ENCODE measurements around the gene GRIFIN.
A peak's percentile ranks its signal among the peaks of the same experiment; 100 is the strongest.

The GRIFIN gene

DNA sequence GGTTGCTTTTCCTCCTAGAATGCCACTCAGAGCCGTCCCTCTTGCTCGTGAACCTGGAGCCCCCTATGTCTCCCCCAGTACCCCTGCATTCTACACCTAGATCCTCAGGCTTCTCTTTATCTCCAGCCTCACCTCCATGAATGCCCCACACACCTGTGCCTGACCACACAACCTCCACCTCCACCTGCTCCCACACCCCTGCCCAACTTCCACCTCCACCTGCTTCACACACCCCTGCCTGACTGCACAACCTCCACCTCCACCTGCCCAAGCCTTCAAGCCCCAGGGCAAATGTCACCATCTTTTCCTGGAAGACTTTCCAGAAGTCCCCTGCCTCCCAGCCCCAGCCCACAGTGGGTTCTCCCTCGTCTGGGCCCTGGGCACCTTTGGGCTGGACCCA is 36.5 kb upstream of the GRIFIN start:
- DNase-seq (ENCODE audit: low read depth in 2 of 2) = no peak

DNA sequence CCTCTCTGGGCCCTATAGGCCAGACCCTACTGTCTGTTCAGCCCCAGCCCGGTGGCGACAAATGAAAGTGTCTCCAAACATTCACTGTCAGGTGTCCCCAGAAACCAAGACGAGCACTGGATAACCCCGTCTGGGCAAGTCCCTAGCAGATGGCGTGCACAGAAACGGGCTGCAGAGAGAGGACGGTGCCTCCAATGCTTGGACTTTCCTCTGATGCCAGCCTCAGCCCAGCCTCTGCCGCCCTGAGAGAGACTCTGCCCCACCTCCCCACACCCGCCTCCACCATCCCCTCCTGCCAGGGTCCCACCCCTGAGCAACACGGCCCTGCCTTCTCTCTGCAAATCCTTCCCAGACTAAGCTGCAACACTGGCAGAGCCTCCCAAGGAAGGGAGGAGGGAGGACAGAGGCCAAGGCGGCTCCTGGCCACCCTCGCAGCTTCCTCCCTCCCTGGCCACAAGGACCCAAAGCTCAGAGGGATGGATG is 36.0 kb upstream of the GRIFIN start:
- DNase-seq (ENCODE audit: low read depth in 2 of 2) = no peak

DNA sequence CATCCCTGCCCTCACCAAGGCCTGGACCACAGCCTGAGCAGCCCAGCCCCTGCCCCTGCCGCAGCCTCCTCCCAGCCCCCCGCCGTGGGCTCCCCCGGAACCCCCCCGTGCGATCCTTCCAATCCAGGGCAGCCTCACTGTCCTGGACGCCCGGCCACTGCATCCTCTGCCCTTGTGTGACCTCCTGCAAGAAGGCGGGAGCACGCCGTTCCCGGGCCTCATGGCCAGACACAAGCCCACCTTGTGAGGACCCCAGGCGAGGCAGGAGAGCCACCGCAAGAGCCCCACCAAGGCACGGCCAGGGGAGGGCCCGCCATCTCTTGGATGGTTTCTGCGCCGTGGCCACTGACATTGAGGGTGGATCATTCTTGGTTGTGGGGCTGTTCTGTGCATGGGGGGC is 35.6 kb upstream of the GRIFIN start:
- DNase-seq (ENCODE audit: low read depth in 2 of 2) = no peak

DNA sequence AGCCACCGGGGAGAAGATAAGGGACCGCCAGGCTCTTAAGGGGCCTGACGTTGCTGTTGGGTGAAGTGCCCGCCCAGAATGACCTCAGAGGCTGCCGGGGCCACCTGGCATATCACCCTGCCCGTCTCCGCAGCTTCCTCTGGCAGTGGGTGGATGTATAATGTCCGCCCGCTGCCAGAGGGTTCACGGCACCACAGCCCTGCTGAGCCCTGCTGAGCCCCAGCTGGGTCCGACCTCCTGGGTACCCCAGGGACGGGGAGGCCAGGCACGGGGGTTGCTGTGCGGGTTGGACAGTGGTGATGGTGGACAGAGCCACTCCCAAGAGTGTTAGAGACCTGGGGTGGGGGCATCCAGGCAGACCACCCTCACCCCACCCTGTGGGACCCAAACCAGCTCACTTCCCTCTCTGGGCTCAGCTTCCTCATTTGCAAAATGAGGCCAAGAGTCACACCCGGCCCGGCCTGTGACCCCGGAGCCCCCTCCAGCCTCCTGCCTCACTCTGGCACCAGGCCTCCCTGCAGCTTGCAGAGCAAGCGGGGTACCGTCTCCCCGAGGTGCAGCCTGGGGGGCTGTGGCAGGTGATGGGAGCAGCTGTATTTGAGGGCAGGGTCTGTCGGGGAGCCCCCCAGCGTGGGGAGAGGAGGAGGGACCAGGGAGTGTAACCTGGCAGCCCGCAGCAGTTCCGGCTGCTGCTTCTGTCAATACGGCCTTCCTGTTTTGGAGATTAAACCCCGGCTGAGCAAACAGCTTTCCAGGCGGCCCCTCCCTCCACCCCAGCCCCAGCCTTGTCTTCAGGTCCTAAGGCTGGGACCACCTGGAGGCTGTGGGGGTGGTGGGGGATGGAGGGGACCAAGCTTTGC is 34.9 kb upstream of the GRIFIN start:
- peak in 1 of 2 donors; percentile 50 for DNase-seq (ENCODE audit: low read depth in 2 of 2)

DNA sequence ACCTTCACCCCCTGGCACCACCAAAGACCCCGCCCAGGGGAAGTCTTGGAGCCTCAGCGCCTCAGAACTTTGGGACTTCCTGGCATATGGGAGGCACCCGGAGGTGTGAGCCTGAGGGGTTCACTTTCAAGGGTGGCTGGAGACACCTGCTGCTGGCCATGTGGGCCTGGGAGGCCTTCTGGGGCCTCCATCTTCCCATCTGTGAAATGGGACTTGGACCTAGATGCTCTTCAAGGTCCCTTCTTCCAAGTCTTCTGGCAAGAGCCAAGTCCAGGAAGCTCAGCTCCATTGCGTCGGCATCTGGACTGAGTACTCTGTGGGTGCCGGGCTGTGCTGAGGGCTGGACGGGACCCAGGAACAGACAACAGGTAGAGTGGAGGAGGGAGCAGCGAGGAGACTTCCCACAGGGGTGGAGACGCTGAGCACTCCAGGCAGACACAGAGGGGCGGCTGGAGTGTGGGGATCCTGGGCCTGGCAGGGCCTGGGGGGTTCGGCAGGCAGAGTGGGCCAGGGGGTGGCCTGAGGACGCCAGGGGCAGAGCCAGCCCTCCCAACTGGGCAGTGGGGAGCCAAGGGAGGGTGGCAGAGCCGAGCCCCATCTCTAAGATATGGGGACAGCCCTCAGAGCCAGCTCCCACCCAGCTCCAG is 34.1 kb upstream of the GRIFIN start:
- DNase-seq (ENCODE audit: low read depth in 2 of 2) = no peak

DNA sequence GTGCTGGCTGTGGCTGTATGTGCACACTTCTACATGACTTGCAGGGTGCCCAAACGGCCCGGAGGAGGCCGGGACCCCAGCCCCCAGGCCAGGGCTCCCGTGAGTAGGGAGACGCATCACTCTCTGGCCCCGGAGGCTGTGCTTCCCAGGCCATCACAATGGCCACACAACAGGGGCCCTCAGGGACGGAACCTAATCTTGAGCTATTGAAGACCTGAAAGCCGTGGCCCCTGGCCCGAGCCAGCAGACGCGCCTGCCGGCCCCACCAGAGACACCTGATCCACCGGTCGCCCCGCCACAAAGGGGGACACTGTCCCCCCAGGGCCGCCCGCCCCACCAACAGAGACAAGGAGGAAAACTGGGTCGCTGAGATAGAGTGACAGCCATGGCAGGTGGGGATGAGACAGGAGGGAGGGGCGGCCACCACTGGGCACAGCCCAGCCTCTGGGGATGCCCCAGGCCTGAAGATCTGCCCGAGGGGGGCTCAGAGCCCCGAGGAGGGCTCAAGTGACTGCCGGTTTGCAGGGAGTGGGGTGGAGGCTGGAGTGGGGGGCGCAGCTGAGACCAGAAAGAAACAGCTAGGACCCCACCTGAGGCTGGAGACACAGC is 33.2 kb upstream of the GRIFIN start:
- no peak for DNase-seq (ENCODE audit: low read depth in 2 of 2)

DNA sequence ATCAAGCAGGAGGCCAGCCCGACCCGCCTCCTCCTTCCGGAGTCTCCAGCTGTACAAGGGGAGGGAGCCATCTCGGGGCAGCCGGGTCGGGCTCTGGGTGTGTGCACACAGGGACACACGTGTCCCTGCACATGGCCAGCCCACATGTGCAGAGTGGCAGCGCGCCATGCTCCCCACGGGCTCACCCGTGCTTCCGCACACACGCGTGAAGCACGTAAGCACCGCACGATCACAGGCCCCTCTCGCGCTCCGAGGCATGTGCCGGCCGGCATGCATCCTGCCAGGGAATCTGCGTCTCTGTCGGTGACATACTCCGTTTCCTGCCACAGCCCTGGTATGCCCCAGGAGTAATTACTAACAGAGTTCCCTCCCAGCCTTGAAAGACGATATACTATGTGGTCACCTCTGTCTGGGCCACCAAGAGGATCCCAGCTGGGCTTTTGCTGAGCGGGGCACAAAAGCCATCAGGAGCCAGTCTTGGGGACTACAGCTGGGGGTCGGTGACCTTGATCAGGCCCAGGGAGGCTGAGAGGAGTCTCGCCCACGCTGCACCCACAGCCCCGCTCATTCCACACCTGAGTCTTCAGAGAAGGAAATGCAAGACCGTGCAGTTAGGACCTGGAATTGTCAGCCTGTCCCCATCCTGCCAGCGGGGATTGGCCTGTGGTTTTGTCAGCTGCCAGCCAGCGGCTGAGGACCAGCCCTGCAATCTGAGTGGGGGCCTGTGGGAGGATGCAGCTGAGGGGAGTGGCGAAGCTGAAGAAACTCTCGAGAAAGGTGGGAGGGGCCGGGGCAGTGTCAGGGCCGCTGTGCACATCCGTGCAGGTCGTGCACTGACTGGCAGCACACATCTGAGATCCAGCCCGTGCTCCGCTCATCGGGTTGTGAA is 32.4 kb upstream of the GRIFIN start:
- peak in 1 of 2 donors; percentile 68 for DNase-seq (ENCODE audit: low read depth in 2 of 2)

DNA sequence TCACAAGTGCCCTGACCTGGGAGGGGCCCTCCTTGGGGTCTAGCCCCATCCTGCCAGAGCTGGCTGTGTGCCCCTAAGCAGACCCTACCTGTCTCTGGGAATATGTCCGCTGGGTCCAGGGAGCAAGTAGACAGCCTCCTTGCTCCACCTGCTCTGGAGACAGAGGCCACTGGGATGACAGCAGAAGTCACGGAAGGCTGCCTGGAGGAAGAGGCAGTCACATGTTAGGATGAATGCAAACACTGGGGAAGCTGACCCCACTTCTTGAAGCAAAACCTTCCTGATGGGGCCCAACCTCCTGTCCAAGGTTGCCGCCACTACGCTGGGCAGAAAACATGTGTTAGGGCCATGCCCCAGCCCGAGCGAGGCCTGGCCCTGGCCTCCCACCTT is 31.7 kb upstream of the GRIFIN start:
- DNase-seq (ENCODE audit: low read depth in 2 of 2) = no peak

DNA sequence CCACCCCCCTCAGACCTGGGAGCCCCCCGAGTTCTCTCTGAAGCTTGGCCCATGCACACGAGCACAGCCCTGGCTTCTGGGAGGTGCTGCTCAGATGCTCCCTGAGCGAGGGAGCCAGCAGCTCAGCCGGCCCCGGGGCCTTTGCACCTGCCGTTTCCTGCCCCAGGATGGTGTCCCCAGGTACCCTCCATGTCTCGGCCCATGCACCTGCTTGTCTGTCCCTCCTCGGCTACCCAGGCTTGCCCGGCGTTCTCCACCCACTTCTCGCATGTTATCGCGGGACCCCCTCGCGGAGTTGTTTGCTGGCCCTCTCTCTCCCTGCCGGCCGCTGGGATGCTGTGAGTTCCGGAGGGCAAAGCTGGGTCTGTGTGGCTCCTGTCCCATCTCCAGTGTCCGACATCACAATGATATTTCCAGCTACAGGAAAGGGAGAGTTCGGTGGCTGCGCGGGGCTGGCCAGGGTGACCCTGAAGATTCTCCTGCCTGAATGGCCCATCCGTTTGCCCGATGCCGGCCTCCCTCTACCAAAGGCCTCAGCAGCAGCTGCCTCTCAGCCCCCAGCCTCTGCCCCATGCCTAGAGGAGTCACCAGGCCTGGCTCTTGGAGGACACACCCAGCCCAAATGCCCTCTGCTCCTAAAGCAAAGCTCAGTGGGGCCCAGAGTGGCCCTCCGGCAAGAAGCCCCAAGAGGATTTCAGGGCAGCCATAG is 31.2 kb upstream of the GRIFIN start:
- DNase-seq (ENCODE audit: low read depth in 2 of 2) = no peak

DNA sequence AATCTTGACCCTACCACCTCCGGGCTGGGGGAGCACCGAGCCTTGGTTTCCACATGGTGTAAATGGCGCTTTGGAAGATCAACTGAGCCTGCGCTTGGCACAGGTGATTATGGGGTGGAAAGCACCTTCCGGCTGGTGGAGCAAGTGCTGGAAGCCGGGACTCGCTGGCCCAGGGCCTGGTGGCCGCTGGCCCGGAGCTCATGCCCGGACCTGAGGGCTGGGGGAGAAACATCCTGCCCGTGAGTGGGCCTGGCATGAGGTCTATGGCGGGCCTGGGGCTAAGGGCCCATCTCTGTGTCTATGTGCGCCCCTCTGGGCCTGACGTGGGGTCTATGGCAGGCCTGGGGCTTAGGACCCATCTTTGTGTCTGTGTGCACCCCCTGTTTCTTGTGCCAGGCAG is 29.2 kb upstream of the GRIFIN start:
- DNase-seq (ENCODE audit: low read depth in 2 of 2) = no peak

DNA sequence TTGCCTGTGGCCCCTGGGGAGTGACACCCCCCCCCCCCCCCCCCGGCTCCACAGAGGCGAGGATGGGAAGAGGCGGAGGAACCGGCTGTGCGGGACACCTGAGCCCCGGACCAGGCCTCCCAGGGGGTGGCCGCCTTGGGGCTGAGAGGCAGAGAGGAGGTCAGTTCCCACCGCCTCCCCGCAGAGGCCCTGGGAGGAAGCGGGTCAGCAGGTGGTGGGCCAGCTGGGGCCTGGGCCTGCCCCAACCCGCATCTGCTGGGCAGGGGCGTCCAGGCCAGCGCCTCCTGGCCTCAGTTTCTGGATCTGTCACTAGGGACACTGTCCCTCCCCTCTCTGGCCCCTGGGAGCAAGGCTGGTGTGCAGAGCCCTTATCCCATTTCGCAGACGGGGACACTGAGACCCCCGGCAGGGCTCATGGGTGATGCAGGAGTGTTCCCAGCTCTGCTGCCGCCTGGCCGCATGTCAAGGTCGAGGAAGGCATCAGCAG is 28.7 kb upstream of the GRIFIN start:
- no peak for DNase-seq (ENCODE audit: low read depth in 2 of 2)

DNA sequence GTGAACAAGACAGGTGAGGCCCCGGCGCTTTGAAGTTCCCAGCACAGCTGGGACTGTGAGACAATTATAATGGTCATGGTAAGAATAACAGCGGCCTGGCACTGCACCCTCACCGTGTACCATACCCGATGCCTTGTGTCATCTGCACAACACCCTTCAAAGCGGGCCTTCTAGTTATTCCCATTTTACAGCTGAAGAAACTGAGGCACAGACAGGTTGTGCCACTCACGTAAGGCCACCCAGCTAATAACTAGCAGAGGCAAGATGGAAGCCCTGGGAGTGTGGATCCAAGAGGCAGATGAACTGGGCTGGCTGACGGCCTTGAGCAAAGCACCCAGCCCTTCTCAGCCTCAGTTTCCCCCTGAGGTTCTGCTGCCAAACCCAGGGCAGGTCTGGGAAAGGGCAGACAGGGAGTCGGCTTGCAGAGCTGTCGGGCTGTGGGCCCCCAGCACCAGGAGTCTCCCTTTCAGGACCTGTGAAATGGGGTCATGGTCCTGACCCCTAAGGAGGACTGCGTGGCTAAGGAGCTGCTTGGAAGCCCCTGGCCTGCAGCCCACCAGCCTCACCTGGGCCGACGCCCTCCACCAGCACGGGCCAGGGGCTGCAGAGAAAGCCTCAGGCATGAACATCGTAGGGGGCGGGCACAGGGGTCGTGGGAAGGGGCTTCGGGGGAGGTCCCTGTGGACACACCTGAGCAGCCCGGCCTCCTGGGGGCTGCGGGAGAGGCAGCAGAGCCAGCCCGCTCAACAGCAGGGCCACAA is 28.1 kb upstream of the GRIFIN start:
- no peak for DNase-seq (ENCODE audit: low read depth in 2 of 2)

DNA sequence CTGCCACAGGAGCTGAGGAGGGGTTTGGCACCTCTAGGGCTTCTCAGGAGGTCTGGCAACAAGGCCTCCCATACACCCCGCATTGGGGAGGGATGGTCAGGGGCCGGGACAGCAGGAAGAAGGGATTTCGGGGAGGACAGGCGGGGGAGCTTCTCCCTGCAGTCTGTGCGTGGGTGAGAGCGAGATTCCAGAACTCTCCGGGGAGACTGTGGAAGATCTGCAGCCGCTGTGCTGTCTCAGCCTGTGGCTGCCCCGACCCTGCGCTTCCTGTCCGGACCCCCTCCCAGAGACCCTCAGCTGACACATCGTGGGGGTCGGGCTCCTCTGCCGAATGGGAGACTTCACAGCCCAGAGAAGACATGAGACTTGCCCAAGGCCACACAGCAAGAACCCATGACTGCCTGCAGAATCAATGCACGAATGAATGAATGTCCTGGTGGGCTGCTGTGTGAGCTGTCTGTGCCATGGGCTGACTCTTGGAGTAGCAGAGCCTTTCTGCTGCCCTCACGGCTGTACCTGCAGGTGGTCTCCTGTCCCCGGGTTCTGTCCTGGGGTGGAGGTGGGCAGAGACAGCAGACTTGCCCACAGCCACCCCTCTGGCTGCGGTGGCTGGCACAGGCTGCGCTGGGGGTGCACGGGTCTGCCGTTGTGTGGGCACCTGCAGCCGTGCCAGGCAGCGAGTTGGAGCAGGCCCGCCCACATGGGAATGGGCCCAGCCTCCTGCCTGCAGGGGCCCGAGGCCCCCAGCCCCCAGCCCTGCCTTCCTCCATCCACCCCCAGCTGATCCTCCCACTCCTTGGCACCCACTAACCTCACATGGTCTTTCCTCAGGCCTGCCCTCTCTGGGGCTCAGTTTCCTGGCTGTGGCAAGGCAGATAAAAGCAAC is 27.1 kb upstream of the GRIFIN start:
- no peak for DNase-seq (ENCODE audit: low read depth in 2 of 2)

DNA sequence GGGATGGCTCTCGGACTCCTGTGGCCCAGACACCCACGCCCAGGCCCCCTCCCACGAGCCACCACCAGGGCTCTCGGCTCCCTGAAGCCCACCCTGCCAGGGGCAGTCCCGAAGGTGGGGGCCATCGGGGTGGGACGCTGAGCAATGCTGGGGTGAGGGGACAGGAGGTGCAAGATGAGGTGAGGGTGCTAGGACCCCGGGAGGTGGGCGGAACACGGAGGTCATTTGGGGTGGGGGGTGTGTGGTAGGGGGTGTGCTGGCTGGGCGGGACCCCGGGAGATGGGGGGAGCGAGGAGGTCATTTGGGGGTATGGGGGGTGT is 26.4 kb upstream of the GRIFIN start:
- DNase-seq (ENCODE audit: low read depth in 2 of 2) = no peak

DNA sequence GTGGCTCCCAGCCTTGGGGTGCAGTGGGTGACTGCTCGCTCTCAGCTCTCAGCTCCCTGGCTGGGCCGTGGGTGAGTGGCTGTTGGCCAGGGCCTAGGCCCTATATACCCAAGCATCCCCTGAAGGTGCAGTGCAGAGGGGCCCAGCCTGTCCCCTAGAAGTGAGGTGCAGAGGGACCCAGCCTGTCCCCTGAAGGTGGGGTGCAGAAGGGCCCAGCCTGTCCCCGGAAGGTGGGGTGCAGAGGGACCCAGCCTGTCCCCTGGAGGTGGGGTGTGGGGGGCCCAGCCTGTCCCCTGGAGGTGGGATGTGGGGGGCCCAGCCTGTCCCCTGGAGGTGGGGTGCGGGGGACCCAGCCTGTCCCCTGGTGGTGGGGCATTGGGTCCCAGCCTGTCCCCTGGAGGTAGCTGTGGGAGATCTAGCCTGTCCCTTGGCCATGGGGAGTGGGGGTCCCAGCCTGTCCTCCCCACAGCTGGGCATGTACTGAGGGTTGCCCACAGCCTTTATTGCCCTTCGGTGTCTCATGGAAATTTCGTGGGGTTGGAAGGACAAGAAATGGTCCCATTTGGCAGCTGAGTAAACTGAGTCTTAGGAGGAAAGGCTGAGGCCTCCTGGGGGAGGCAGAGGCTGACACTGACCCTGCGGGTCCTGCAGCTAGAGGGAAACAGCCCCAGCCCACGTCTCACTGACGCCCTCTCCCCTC is 25.9 kb upstream of the GRIFIN start:
- DNase-seq (ENCODE audit: low read depth in 2 of 2) = no peak

DNA sequence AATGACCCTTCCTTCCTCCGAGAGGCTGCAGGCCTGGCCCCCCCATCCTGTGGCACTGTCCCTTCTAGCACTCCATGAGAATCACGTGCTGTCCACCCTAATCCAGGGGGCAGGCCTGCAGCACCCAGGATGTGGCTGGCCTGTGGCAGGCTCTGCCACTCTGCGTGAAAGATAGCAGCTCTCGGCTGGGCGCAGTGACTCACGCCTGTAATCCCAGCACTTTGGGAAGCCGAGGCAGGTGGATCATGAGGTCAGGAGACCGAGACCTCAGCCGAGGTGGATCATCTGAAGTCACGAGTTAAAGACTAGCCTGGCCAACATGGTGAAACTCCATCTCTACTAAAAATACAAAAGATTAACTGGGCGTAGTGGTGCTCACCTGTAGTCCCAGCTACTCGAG is 24.5 kb upstream of the GRIFIN start:
- DNase-seq (ENCODE audit: low read depth in 2 of 2) = no peak

DNA sequence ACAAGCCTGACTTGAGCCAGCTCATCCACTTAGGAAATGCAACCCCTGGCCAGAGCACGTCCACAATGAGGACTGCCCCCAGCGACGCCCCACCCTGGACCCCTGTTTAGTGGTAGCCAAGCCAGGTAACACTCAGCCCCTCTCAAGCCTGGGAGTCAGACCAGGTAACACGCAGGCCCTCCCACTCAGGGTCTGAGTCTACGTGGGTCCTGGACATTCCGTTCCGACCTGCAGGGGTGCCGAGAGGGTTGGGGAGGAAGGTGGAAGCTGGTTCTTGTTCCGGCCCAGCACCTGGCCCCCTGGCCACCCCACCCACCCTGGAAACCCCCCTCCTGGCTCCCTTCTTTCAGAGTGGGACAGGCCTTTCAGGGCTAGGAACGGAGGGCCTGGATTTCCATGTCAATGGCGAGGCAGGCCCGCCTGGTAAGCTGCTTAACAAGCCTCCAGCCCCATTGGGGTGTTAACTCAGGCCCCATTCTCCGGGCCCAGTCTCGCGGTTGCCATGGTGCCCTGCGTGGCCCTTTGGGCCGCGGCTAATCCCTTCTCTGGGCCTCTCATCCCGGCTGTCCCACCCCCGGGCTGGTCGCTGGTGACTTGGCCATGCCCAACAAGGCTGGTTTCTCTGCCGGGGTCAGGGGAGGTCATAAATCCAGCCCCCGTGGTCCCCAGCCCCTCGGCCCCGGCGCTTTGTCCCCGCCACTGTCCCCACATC is 23.7 kb upstream of the GRIFIN start:
- no peak for DNase-seq (ENCODE audit: low read depth in 2 of 2)

DNA sequence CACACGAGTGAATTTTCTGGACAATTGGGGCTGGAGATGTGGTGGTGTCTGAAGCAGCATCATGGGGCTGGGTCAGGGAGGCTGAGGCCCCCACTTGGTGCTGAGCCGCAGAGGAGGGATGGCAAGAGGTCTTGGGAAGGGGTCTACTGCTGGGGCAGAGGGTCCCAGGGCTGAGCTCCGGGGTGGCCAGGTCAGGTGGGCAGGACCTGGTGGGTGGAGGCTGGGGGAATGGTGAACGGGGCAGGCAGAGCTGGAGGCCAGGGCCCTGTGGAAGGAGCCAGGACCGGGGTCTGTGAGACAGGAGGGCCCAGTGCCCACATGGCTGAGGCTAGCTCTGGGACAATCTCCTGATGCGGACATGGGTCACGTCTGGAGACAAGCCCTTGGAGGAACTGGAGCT is 23.0 kb upstream of the GRIFIN start:
- DNase-seq (ENCODE audit: low read depth in 2 of 2) = no peak
